H1 (cell line): ENCODE results near the gene NME8. TPM values are rescaled to one million over a fixed set of nuclear protein-coding genes. Genes with fewer than 3 reads are reported as not detected.

Experiments
- EZH2 ChIP-seq: fragments of 200-600 bp; sonication (generic); IDR thresholded peaks from 2 replicates; pipeline ENCODE4 v1.7.1; 2012; ENCODE audit warnings: low read depth, mild to moderate bottlenecking, moderate library complexity, low read length, inconsistent platforms; ENCODE audit not compliant: severe bottlenecking
- POLR2AphosphoS5 ChIP-seq: IDR thresholded peaks from 2 replicates; pipeline ENCODE4 v1.6.1; 2011; ENCODE audit warnings: low read depth, low read length
- polyA plus RNA-seq, 7 experiments: library from polyadenylated mRNA; depleted of rRNA in 3 of 7; stranded (reverse) in 5 of 7; unstranded in 2 of 7; fragments of >200 nt in 5 of 7; fragments of 200-250 nt in 2 of 7; gene quantifications; 1 replicate in 5 of 7; 2 replicates in 1 of 7; 4 replicates in 1 of 7; pipeline versions ENCODE4 v1.2.1 to v1.2.3, GENCODE V29; 2011 to 2013; ENCODE audit warnings: missing spikeins in 2 of 7, mixed read lengths in 2 of 7
- total RNA-seq: library from RNA; stranded (reverse); fragmentation: NEBNext Ultra II Directional; extraction: Animal tissue kit (Norgen Biotek cat#: 25700); gene quantifications from 2 replicates; pipeline ENCODE4 v1.2.1, GENCODE V29; 2021

NME8 gene
- total and polyA plus RNA-seq, 2 of the 8 experiments (the other 6 are each of a cell fraction or from before 2014, with no cell fraction given) = 0.22 to 0.44 TPM

- peak; percentile 33 for TF ChIP-seq EZH2
- TF ChIP-seq POLR2AphosphoS5 = peak; percentile 51; the same call in 1 of the 2 replicates
These were observed 72.0 kb downstream of the NME8 start, which contains the start of gene EPDR1 (continued) for GRCh38 chr7:37920305-37920848.
